Type B pancreatic cell (in vitro differentiated cells): Measurements from ENCODE around the gene SIRT2. TPM values are rescaled to one million over a fixed set of nuclear protein-coding genes. Genes with fewer than 3 reads are reported as not detected.

Experiments
- DNase-seq: peaks from one replicate; pipeline ENCODE4 v3.0.0; 2021; ENCODE audit warnings: mixed read lengths; ENCODE audit not compliant: unreplicated experiment; ENCODE audit errors: extremely low spot score
- H3K27ac Mint-ChIP-seq: 2 replicates; pipeline ENCODE4 v1.8.0; 2021; ENCODE audit warnings: mild to moderate bottlenecking, mixed read lengths
- H3K27me3 Mint-ChIP-seq: 2 replicates; pipeline ENCODE4 v1.8.0; 2021; ENCODE audit warnings: mixed read lengths
- H3K36me3 Mint-ChIP-seq: 2 replicates; pipeline ENCODE4 v1.8.0; 2021; ENCODE audit warnings: mixed read lengths
- H3K4me1 Mint-ChIP-seq: one replicate; pipeline ENCODE4 v1.8.0; 2021; ENCODE audit warnings: mixed read lengths; ENCODE audit not compliant: unreplicated experiment
- H3K4me3 Mint-ChIP-seq: 2 replicates; pipeline ENCODE4 v1.8.0; 2021; ENCODE audit warnings: mild to moderate bottlenecking, mixed read lengths
- H3K9me3 Mint-ChIP-seq: 2 replicates; pipeline ENCODE4 v1.8.0; 2021; ENCODE audit warnings: mixed read lengths
- total RNA-seq: library from RNA; stranded (reverse); gene quantifications from 2 replicates; pipeline ENCODE4 v1.2.1, GENCODE V29; 2021; ENCODE audit warnings: low replicate concordance
- TF ChIP-seq, protein P1 (sequence below): fragments of 200-600 bp; sonication (generic); conservative IDR thresholded peaks from 2 replicates; pipeline ENCODE4 v1.5.0; 2021; ENCODE audit warnings: antibody characterized with exemption, mild to moderate bottlenecking

The SIRT2 gene
- total RNA-seq, 1 donor from 2014 or later = 46.0 TPM

DNA sequence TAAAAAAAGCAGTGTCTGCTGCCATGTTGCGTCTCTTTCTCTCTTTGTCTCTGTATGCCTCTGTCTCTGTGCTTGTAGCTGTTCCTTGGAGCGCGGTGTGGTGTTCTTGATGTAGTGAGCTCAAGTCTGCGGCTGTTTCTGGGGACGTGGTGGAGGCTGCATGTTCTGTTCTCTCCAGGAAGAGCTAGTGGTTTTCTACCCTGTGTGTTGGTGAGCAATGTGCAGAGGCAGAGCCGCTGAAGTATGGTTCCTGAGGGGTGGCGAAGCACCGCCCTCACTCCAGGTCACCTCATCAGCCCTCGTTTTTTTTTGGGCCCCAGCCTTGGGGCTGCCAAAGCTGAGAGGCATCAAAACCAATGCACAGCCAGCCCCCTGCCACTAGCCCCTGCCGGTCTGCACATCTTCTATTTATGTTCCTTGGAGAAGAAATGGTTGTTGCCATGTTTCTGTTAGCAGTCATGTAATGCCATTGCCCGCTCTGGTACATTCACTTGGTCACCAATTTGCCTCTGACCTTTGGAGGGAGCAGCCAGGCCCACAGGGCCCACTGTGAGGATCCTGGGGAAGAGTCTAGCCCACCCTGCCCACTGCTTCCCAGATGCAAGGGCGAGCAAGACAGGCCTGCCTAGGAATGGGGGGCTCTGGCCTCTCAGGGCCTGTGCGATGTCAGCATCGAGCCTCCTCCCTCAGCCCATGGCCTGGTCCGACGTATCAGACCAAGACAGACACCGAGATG, 56.8 kb downstream of the SIRT2 start:
- Mint-ChIP-seq H3K36me3 (peaks cover 62% of the 10 kb centered on the region), H3K4me3 (peak overlapping the region; percentile 33)

DNA sequence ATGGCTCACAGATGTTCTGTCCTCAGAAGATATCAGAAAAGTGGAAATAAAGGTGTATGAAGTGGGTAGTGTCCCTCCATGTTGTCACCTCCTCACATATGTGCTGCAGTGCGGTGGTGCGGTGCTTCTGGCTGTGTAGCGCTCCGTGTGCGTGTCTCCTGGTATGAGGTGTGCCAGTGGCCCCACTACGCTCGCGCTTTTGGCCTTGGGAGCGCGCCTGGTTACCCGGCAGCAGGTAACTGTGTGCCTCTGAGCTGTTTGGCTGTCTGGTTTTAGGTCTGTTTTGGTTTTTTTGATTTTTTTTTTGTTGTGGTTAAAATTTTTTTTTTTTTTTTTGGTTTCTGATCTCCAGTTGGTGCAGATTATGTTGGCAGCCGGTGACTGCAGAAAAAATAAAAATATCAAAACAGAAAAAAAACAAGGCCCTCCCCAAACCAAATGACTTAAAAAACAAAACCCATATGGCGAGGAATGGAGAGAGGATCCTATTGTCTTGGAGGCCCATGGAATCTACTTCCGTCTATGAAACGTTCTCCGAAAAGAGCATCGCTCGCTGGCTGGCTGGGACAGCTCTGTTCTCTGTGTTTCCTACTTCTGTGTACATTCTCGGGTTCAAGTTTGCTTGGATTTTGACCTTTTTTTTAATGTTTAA, 57.5 kb downstream of the SIRT2 start:
- H3K4me1 Mint-ChIP-seq = peaks cover 2% of the 10 kb centered on the region
- no peak for DNase-seq
- no peaks in the 10 kb centered on the region for H3K9me3 Mint-ChIP-seq
- TF ChIP-seq, protein P1, sequence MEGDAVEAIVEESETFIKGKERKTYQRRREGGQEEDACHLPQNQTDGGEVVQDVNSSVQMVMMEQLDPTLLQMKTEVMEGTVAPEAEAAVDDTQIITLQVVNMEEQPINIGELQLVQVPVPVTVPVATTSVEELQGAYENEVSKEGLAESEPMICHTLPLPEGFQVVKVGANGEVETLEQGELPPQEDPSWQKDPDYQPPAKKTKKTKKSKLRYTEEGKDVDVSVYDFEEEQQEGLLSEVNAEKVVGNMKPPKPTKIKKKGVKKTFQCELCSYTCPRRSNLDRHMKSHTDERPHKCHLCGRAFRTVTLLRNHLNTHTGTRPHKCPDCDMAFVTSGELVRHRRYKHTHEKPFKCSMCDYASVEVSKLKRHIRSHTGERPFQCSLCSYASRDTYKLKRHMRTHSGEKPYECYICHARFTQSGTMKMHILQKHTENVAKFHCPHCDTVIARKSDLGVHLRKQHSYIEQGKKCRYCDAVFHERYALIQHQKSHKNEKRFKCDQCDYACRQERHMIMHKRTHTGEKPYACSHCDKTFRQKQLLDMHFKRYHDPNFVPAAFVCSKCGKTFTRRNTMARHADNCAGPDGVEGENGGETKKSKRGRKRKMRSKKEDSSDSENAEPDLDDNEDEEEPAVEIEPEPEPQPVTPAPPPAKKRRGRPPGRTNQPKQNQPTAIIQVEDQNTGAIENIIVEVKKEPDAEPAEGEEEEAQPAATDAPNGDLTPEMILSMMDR = no peak
- H3K27ac Mint-ChIP-seq = peak overlapping the region; percentile 63
- peaks cover 65% of the 10 kb centered on the region for H3K36me3 Mint-ChIP-seq
- H3K27me3 Mint-ChIP-seq = no peaks in the 10 kb centered on the region
- no peak overlapping the region for H3K4me3 Mint-ChIP-seq

More for the DNA sequence above, 56.8 kb downstream of the SIRT2 start:
- Mint-ChIP-seq H3K27ac (peak overlapping the region; percentile 68), H3K9me3 (no peaks in the 10 kb centered on the region), H3K4me1 (peaks cover 3% of the 10 kb centered on the region), H3K27me3 (no peaks in the 10 kb centered on the region)
- DNase-seq = no peak
- TF ChIP-seq, protein P1 = no peak

DNA sequence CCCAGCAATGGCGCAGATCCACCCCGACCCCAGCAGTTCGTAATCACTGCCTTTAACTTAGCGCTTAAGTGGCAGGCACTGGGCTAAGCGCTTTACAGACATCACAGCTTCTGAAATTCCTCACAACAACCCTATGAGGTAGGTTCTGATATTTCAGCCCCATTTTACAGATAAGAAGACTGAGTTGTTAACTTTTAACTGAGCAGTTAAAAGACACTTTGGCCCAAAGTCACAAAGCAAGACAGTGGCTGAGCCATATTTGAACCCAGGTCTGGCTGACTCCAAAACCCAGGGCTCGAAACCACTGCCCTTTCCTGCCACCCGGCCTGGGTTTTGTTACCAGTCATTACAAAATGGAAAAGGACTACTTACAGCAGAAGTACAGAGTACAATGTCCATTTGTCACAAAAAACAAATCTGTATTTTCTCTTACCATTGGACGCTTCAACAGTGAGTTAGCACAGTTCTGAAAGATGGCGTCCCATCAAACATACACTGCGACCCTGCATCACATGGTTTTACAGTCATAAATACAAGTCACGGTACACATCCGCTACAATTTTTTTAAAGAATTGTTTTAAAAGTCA, 58.1 kb downstream of the SIRT2 start:
- Mint-ChIP-seq H3K27ac (peak overlapping the region; percentile 46), H3K9me3 (no peaks in the 10 kb centered on the region), H3K27me3 (no peaks in the 10 kb centered on the region), H3K4me3 (no peak overlapping the region), H3K36me3 (peaks cover 67% of the 10 kb centered on the region), H3K4me1 (peaks cover 5% of the 10 kb centered on the region)
- no peak for DNase-seq
- TF ChIP-seq, protein P1 = no peak

DNA sequence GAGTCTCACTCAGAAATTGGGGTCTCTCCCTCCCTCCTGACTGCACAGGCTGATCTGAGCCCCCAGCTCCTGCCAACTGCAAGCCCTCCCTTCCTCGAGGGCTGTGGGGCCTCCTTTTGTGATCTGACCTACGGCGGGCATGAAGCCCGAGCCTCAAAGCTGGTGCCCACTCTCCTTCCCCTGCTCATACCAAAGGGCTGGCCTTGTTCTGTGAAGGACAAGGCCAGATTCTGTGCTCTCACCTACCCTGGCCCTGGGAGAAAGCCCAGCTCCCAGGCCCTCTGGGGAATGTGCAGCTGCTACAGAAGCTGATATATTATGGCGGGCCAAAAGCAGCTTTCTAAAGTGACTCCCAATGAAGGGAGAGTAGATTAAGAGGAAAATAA, 58.8 kb downstream of the SIRT2 start:
- peaks cover 60% of the 10 kb centered on the region for H3K36me3 Mint-ChIP-seq
- no peak overlapping the region for H3K4me3 Mint-ChIP-seq
- peak overlapping the region; percentile 46 for H3K27ac Mint-ChIP-seq
- no peaks in the 10 kb centered on the region for H3K9me3 Mint-ChIP-seq
- TF ChIP-seq, protein P1 = no peak
- peaks cover 5% of the 10 kb centered on the region for H3K4me1 Mint-ChIP-seq
- no peak for DNase-seq
- no peaks in the 10 kb centered on the region for H3K27me3 Mint-ChIP-seq

DNA sequence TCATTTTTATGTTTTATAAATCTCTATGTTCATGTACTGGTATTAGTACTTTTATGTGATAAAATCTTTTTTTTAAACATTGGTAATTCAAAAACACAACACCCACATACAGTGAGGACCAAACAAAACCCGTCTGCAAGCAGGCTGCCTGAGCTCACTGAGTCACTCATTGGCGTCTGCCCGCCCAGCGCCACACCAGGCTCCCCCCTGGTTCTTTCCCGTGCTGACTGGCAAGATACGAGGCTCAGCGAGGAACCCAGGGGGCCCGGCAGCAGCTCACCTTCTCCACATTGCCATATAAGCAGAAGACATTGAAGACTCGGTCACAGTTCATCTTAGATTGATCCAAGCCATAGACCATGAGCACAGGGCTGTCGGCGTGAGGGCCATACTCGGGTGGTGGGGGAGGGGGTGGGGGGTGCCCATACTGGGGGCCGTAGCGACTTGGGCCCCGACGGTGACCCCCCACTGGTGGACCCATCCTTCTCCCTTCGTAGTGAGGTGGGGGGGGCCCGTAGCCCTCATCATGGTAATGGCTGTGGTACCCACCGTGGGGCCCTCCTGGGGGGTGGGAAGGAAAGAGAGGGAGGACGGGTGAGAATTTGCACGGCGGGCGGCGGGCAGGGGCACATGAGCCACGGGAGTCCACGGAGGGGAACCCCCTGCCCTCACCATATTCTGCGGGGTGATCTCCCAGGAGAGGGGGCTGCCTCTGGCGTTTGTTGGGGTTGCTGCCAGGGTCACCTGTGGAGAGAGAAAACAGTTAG, 59.4 kb downstream of the SIRT2 start:
- Mint-ChIP-seq H3K27me3 (no peaks in the 10 kb centered on the region), H3K4me3 (no peak overlapping the region), H3K36me3 (peaks cover 56% of the 10 kb centered on the region), H3K4me1 (peaks cover 5% of the 10 kb centered on the region), H3K27ac (peak overlapping the region; percentile 95), H3K9me3 (no peaks in the 10 kb centered on the region)
- TF ChIP-seq, protein P1 = no peak
- no peak for DNase-seq
